Sigmoid colon (tissue), 4 donors: ENCODE measurements around the gene ST6GALNAC1.

Source experiments
- EP300 ChIP-seq, 4 donors: sonication (generic); formaldehyde crosslinking; IDR thresholded peaks; one replicate each; pipeline ENCODE4 v1.6.1; 2017; ENCODE audit warnings: antibody characterized with exemption in 4 of 4
- POLR2AphosphoS5 ChIP-seq, 4 donors: sonication (generic); formaldehyde crosslinking; IDR thresholded peaks; one replicate each; pipeline ENCODE4 v1.6.1; 2017; ENCODE audit warnings: antibody characterized with exemption in 4 of 4
- TF ChIP-seq, protein P1 (sequence below), 4 experiments: fragments of 450-650 bp in 3 of 4; fragments of 200-600 bp in 1 of 4; IDR thresholded peaks; one replicate each; pipeline ENCODE4 v1.5.1; 2016 to 2019; ENCODE audit warnings: antibody characterized with exemption in 4 of 4, mild to moderate bottlenecking in 3 of 4, moderate library complexity in 2 of 4

DNA sequence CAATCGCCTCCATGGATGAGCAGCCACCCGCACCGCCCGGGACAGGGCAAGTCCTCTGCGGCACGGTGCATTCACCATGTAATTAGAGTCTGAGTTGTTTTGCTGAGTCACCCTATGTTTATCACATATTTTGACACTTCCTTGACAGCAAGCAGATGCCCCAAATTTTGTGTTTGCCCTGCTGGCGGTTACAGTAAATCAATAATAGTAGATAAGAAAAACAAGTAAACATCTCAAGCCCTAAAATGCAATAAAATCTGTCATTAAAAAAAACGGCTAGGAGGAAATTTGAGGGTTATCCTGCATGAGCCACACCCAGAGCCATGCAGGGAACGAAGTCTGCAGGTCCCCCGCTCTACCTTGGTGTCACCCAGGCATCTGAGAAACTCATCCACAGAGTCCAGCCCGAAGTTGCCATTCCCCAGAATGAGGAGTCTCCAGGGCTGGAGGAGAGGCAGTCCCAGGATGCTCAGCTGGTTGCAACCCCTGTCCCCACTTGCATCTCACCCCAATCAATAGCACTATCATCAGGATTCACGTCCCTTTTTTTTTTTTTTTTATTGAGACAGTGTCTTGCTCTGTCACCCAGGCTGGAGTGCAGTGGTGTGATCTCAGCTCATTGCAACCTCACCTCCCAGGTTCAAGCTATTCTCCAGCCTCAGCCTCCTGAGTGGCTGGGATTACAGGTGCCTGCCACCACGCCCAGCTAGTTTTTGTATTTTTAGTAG lies 16.5 kb upstream of the ST6GALNAC1 start:
- TF ChIP-seq, protein P1, sequence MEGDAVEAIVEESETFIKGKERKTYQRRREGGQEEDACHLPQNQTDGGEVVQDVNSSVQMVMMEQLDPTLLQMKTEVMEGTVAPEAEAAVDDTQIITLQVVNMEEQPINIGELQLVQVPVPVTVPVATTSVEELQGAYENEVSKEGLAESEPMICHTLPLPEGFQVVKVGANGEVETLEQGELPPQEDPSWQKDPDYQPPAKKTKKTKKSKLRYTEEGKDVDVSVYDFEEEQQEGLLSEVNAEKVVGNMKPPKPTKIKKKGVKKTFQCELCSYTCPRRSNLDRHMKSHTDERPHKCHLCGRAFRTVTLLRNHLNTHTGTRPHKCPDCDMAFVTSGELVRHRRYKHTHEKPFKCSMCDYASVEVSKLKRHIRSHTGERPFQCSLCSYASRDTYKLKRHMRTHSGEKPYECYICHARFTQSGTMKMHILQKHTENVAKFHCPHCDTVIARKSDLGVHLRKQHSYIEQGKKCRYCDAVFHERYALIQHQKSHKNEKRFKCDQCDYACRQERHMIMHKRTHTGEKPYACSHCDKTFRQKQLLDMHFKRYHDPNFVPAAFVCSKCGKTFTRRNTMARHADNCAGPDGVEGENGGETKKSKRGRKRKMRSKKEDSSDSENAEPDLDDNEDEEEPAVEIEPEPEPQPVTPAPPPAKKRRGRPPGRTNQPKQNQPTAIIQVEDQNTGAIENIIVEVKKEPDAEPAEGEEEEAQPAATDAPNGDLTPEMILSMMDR (IDR thresholded peaks at IDR 0.05): no peak
- TF ChIP-seq POLR2AphosphoS5 (IDR thresholded peaks at IDR 0.05) (no peak), EP300 (IDR thresholded peaks at IDR 0.05) (no peak)
